GM04503 (cell line): Measurements from ENCODE around the gene UCN3.

Experiments used
- DNase-seq: peaks from one replicate; pipeline ENCODE4 v3.0.0-alpha.2; 2012; ENCODE audit warnings: low read depth

The UCN3 gene

GRCh38 chr10:5364890-5365338, at the start of gene UCN3:
Gene UCN3 (plus strand): TSS chr10:5364966. CDS start chr10:5373721, 8,755 bp downstream.
- no peak for DNase-seq

GRCh38 chr10:5317547-5318107, 47.1 kb upstream of the UCN3 start:
- DNase-seq: peak; percentile 47

GRCh38 chr10:5318148-5318547, 46.6 kb upstream of the UCN3 start:
- DNase-seq: no peak

- DNase-seq: no peak
These were observed 44.9 kb upstream of the UCN3 start for GRCh38 chr10:5319863-5320262.

GRCh38 chr10:5321273-5321672, 43.5 kb upstream of the UCN3 start:
- no peak for DNase-seq

GRCh38 chr10:5323446-5323845, 41.3 kb upstream of the UCN3 start:
- DNase-seq: no peak

GRCh38 chr10:5325076-5325475, 39.7 kb upstream of the UCN3 start:
- no peak for DNase-seq

GRCh38 chr10:5334196-5334880, 30.4 kb upstream of the UCN3 start:
- no peak for DNase-seq

GRCh38 chr10:5338010-5338409, 26.8 kb upstream of the UCN3 start:
- DNase-seq: no peak

GRCh38 chr10:5343092-5343491, 21.7 kb upstream of the UCN3 start:
- no peak for DNase-seq

- DNase-seq: no peak
These were observed 21.2 kb upstream of the UCN3 start for GRCh38 chr10:5343561-5343960.

GRCh38 chr10:5343979-5344378, 20.8 kb upstream of the UCN3 start:
- DNase-seq: no peak

- no peak for DNase-seq
These were observed 20.0 kb upstream of the UCN3 start for GRCh38 chr10:5344746-5345145.

- DNase-seq: no peak
These were observed 17.9 kb upstream of the UCN3 start for GRCh38 chr10:5346881-5347280.

- no peak for DNase-seq
These were observed 15.4 kb upstream of the UCN3 start for GRCh38 chr10:5349362-5349761.

- no peak for DNase-seq
These were observed 10.7 kb upstream of the UCN3 start for GRCh38 chr10:5354068-5354467.

GRCh38 chr10:5355594-5356301, 9.0 kb upstream of the UCN3 start:
- DNase-seq: no peak

- no peak for DNase-seq
These were observed 8.4 kb upstream of the UCN3 start for GRCh38 chr10:5356302-5356763.

GRCh38 chr10:5360318-5360915, 4.3 kb upstream of the UCN3 start:
- no peak for DNase-seq

GRCh38 chr10:5361966-5362365, 2.8 kb upstream of the UCN3 start:
- DNase-seq: no peak

GRCh38 chr10:5362873-5363272, 1.9 kb upstream of the UCN3 start:
- DNase-seq: no peak

- DNase-seq: no peak
These were observed 392 bp upstream of the UCN3 start for GRCh38 chr10:5364374-5364773.

GRCh38 chr10:5365928-5366327, 1.2 kb downstream of the UCN3 start:
- DNase-seq: no peak
